A673 (cell line): ENCODE measurements around the gene CLN5. TPM values are rescaled to one million over a fixed set of nuclear protein-coding genes. Genes with fewer than 3 reads are reported as not detected.
"Not testable (repeated sequence)": the region's sequence is repeated elsewhere in the genome, so short reads cannot be mapped to it uniquely, and the experiment has no call there.

ENCODE experiments used
- BruUV-seq: library from RNA; stranded (reverse); fragments of 400-500 nt; replicated peaks from 2 replicates; lab custom pipeline; 2021; lab: Mats Ljungman, UMichigan
- CTCF ChIA-PET: fragments of 300-600 bp; sonication (Branson Sonifier 250); formaldehyde crosslinking; loops from one replicate; lab custom pipeline; 2022; ENCODE audit warnings: antibody characterized with exemption; lab: Charles Lee
- POLR2A ChIA-PET: fragments of 300-600 bp; sonication (Branson Sonifier 250); formaldehyde crosslinking; loops from one replicate; lab custom pipeline; 2022; ENCODE audit warnings: antibody characterized with exemption; ENCODE audit not compliant: low non-redundant PET; lab: Charles Lee
- DNase-seq: peaks from one replicate; pipeline ENCODE4 v3.0.0-alpha.2; 2015; ENCODE audit warnings: low spot score
- H3K27ac ChIP-seq: fragments of 200-600 bp; sonication (generic); 2 replicates; pipeline ENCODE4 v1.5.1; 2016; ENCODE audit warnings: mixed run types, low read depth, mild to moderate bottlenecking, mixed read lengths, antibody characterized with exemption, low read length; ENCODE audit not compliant: poor library complexity, severe bottlenecking
- H3K27me3 ChIP-seq: fragments of 200-600 bp; sonication (generic); replicated peaks from 2 replicates; pipeline ENCODE4 v1.6.1; 2017; ENCODE audit warnings: mixed run types, low read depth, mild to moderate bottlenecking, mixed read lengths, antibody characterized with exemption, low read length; ENCODE audit not compliant: insufficient read depth, poor library complexity
- H3K36me3 ChIP-seq: fragments of 200-600 bp; sonication (generic); 2 replicates; pipeline ENCODE4 v1.6.1; 2016; ENCODE audit warnings: mixed run types, mild to moderate bottlenecking, mixed read lengths, antibody characterized with exemption, low read length; ENCODE audit not compliant: insufficient read depth, poor library complexity, severe bottlenecking
- H3K4me1 ChIP-seq: fragments of 200-600 bp; sonication (generic); 2 replicates; pipeline ENCODE4 v1.6.1; 2017; ENCODE audit warnings: mixed run types, mild to moderate bottlenecking, mixed read lengths, antibody characterized with exemption, low read length; ENCODE audit not compliant: insufficient read depth, poor library complexity, severe bottlenecking
- H3K4me3 ChIP-seq: fragments of 200-600 bp; sonication (generic); 2 replicates; pipeline ENCODE4 v1.5.1; 2016; ENCODE audit warnings: low read depth, mixed run types, mild to moderate bottlenecking, mixed read lengths, low read length; ENCODE audit not compliant: poor library complexity, severe bottlenecking
- H3K9me3 ChIP-seq: fragments of 200-600 bp; sonication (generic); 2 replicates; pipeline ENCODE4 v1.6.1; 2016; ENCODE audit warnings: mixed run types, low read depth, mild to moderate bottlenecking, mixed read lengths, antibody characterized with exemption, low read length; ENCODE audit not compliant: poor library complexity, severe bottlenecking
- CTCF ChIP-seq: fragments of 300-800, 200-600 bp; sonication (generic); conservative IDR thresholded peaks from 2 replicates; pipeline ENCODE4 v1.5.1; 2017; ENCODE audit warnings: low read depth, mild to moderate bottlenecking, antibody characterized with exemption, low read length, moderate library complexity, mixed read lengths
- EZH2 ChIP-seq: fragments of 200-600 bp; sonication (generic); IDR thresholded peaks from 2 replicates; pipeline ENCODE4 v1.6.1; 2017; ENCODE audit warnings: borderline replicate concordance, low read depth, mild to moderate bottlenecking, mixed read lengths, antibody characterized with exemption, low read length; ENCODE audit not compliant: poor library complexity, severe bottlenecking
- intact Hi-C: fragments of 100-400 bp; cut with micrococcal nuclease; formaldehyde crosslinking; loops from one replicate; pipeline ENCODE4 v1.10.0; 2022; ENCODE audit not compliant: unreplicated experiment
- total RNA-seq: library from RNA; stranded (reverse); gene quantifications from 2 replicates; pipeline ENCODE4 v1.2.3, GENCODE V29; 2021

CLN5 gene
- total RNA-seq, 1 experiment from 2014 or later: 13.7 TPM

DNA sequence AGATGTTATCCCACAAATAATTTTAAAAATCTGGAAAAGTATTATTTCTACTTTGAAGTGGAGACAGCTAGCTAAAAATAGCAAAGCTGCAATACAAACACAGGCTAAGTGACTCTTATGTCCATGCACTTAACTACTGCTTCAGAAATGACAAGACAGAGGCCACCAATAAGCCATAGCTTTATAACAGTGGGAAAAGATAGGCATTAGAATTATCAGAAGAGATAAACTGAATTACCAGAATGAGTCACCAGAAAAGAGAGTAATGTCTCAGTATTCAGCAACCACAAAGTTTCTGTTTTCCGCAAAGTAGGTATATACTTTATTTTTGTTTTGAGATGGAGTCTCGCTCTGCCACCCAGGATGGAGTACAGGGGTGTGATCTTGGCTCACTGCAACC, 17.1 kb downstream of the CLN5 start:
- no peak overlapping the region for H3K27ac ChIP-seq
- no peak for DNase-seq
- BruUV-seq: no TSS peak
- TF ChIP-seq CTCF (no peak), EZH2 (no peak)
- H3K36me3 ChIP-seq: peaks cover 47% of the 10 kb centered on the region
- H3K9me3 ChIP-seq: no peaks in the 10 kb centered on the region
- intact Hi-C loops: no loop called here
- ChIA-PET CTCF (no interaction called here), POLR2A (no interaction called here)
- H3K4me3 ChIP-seq: no peak overlapping the region
- H3K27me3 ChIP-seq: no peaks in the 10 kb centered on the region
- H3K4me1 ChIP-seq: no peaks in the 10 kb centered on the region

GRCh38 chr13:77009719-77010118, 17.8 kb downstream of the CLN5 start:
- POLR2A ChIA-PET, H3K4me3 ChIP-seq, H3K27ac ChIP-seq, BruUV-seq, CTCF ChIA-PET, H3K9me3 ChIP-seq, H3K27me3 ChIP-seq, H3K4me1 ChIP-seq, DNase-seq, intact Hi-C loops: not testable (repeated sequence)
- H3K36me3 ChIP-seq: peaks cover 54% of the 10 kb centered on the region

DNA sequence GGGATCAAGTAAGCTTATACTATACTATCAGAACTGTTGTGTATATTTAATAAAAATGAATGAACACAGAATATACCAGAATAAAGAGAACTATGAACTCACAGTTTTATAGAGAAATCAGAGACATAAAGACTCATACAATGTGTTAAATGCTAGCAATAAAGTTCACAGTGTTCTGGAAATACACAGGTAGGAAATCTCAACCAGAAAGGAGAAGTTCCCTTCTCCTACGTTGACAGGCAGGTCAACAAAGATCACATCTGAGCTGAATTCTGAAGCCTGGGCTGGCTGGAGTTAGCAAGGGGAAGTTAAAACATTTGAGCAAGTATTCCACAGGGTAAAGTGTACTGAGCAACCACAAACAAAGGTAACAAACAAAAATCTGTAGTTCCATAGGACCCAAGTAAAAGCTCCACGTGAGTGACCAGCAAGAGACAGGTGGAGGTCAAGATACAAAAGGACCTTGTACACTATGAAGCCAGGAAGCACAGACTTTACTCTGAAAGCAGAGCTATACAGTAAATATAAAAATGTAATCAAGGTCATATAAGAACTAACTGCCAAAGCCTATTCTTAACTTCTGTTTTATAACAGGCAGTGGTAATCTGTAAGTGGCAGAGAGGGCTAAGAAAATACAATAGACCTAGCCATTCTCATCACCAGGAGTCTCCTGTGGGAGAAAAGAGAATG, 22.1 kb downstream of the CLN5 start:
- H3K9me3 ChIP-seq: no peaks in the 10 kb centered on the region
- no peak overlapping the region for H3K4me3 ChIP-seq
- CTCF ChIA-PET: no interaction called here
- H3K27ac ChIP-seq: no peak overlapping the region
- POLR2A ChIA-PET: no interaction called here
- BruUV-seq: no TSS peak
- TF ChIP-seq EZH2 (no peak), CTCF (no peak)
- no peak for DNase-seq
- peaks cover 77% of the 10 kb centered on the region for H3K36me3 ChIP-seq
- no peaks in the 10 kb centered on the region for H3K4me1 ChIP-seq
- intact Hi-C loops: no loop called here
- no peaks in the 10 kb centered on the region for H3K27me3 ChIP-seq
